Measurements from ENCODE around the gene MNT.
"Not testable (repeated sequence)": the region's sequence is repeated elsewhere in the genome, so short reads cannot be mapped to it uniquely, and the experiment has no call there.

MNT gene

DNA sequence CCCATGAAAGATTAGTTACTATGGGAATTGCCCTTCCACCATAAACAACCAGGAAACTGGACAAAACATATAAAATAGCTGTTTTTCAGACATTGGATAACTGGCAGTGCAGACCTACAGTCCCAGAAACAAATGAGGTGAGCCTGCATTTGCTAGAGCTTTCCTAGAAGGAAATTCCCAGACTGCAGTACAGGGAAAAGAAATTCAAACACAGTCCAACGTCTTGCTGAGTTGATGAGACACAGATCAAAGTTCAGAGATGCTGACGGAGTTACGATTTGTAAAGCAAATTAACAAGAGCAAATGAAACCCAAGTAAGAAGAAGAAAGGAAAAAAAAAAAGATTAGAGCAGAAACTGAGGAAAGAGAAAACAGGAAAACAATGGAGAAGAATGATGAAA is 41.3 kb upstream of the MNT start:
- peaks cover 55% of the 10 kb centered on the region for H3K36me3 ChIP-seq
- no peak overlapping the region for H3K27ac ChIP-seq
- H3K27me3 ChIP-seq (ENCODE audit: insufficient read depth, low read depth, severe bottlenecking): no peaks in the 10 kb centered on the region
- H3K9me3 ChIP-seq (ENCODE audit: severe bottlenecking): peaks cover 13% of the 10 kb centered on the region
- DNase-seq: no peak
- H3K4me3 ChIP-seq (ENCODE audit: low read depth, low read length): no peak overlapping the region
- TF ChIP-seq, protein P1, sequence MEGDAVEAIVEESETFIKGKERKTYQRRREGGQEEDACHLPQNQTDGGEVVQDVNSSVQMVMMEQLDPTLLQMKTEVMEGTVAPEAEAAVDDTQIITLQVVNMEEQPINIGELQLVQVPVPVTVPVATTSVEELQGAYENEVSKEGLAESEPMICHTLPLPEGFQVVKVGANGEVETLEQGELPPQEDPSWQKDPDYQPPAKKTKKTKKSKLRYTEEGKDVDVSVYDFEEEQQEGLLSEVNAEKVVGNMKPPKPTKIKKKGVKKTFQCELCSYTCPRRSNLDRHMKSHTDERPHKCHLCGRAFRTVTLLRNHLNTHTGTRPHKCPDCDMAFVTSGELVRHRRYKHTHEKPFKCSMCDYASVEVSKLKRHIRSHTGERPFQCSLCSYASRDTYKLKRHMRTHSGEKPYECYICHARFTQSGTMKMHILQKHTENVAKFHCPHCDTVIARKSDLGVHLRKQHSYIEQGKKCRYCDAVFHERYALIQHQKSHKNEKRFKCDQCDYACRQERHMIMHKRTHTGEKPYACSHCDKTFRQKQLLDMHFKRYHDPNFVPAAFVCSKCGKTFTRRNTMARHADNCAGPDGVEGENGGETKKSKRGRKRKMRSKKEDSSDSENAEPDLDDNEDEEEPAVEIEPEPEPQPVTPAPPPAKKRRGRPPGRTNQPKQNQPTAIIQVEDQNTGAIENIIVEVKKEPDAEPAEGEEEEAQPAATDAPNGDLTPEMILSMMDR (IDR thresholded peaks at IDR 0.05; ENCODE audit: low read depth, low read length): no peak

DNA sequence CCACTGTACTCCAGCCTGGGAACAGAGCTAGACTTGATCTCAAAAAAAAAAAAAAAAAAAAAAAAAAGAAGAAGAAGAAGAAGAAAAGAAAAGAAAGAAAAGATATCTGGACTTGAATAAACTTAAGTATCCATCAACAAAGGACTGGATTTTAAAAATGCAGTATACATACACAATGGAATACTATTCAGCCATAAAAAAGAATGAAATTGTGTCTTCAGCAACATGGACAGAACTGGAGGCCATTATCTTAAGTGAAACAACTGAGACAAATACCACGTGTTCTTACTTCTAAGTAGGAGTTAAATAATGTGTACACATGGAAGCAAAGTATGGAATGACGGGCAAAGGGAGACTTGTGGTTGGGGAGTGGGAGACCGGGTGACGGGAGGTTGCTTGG is 40.1 kb upstream of the MNT start:
- TF ChIP-seq, protein P1 (IDR thresholded peaks at IDR 0.05; ENCODE audit: low read depth, low read length): no peak
- DNase-seq: no peak

DNA sequence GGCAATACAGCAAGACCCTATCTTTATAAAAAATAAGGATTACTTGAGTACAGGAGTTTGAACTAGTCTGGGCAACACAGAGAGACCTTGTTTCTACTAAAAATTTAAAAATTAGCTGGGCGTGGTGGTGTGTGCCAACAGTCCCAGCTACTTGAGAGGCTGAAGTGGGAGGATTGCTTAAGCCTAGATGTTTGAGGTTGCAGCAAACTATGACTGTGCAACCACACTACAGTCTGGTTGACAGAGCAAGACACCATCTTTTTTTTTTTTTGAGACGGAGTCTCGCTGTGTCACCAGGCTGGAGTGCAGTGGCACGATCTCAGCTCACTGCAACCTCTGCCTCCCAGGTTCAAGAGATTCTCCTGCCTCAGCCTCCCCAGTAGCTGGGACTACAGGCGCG is 39.1 kb upstream of the MNT start:
- H3K4me3 ChIP-seq (ENCODE audit: low read depth, low read length); DNase-seq; H3K9me3 ChIP-seq (ENCODE audit: severe bottlenecking); H3K27ac ChIP-seq; H3K27me3 ChIP-seq (ENCODE audit: insufficient read depth, low read depth, severe bottlenecking): not testable (repeated sequence)
- H3K36me3 ChIP-seq: peaks cover 55% of the 10 kb centered on the region

More for the DNA sequence above, 40.1 kb upstream of the MNT start:
- H3K27me3 ChIP-seq (ENCODE audit: insufficient read depth, low read depth, severe bottlenecking): no peaks in the 10 kb centered on the region
- peaks cover 60% of the 10 kb centered on the region for H3K36me3 ChIP-seq
- H3K4me3 ChIP-seq (ENCODE audit: low read depth, low read length): no peak overlapping the region
- no peak overlapping the region for H3K27ac ChIP-seq
- peaks cover 7% of the 10 kb centered on the region for H3K9me3 ChIP-seq (ENCODE audit: severe bottlenecking)

DNA sequence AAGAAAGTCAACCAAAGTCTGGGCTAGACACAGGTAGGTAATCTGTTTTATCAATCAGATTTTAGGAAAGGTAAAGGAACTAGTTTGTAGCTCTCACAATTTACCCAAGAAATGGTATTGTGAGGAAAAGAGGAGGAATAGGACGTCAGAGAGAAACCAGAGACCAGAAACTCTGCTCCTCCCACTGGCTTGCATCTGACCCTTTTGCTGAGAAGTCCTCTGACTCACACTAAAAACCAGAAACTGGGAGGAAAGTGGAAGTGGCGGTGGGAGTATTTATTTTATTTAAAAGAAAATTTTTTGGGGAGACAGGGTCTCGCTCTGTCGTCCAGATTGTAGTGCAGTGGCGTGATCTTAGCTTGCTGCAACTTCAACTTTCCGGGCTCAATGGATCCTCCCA is 38.0 kb upstream of the MNT start:
- TF ChIP-seq, protein P1 (IDR thresholded peaks at IDR 0.05; ENCODE audit: low read depth, low read length): no peak
- Histone ChIP-seq H3K4me3 (ENCODE audit: low read depth, low read length) (no peak overlapping the region), H3K9me3 (ENCODE audit: severe bottlenecking) (no peaks in the 10 kb centered on the region), H3K27me3 (ENCODE audit: insufficient read depth, low read depth, severe bottlenecking) (no peaks in the 10 kb centered on the region), H3K27ac (no peak overlapping the region), H3K36me3 (peaks cover 60% of the 10 kb centered on the region)
- no peak for DNase-seq

DNA sequence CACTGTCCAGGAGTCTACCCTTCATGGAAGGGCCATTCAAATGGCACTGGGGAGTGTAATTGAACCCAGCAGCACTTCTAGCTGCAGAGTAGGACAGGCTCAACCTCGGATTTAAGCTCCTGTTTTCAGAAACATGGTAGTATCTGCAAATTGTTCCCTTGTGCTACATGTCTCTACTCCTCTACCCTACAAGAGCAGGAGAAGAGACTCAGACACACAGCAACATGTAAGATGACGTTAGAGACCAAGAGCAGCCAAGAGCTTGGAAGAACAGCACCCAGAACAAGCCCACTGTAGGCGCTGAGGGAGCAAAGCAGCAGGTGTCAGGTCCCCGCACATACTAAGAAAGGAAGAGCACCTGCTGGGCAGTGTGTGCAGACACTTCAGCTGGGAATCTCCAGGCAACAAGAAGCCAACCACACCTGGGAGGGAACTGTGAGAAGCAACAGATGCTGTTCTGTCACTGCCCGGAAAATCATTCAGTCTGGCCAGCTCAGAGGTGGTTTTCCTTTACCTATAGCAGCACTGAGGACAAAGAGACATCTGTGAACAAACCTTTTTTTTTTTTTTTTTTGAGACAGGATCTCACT is 35.6 kb upstream of the MNT start:
- TF ChIP-seq, protein P1 (IDR thresholded peaks at IDR 0.05; ENCODE audit: low read depth, low read length): no peak
- H3K27me3 ChIP-seq (ENCODE audit: insufficient read depth, low read depth, severe bottlenecking): no peaks in the 10 kb centered on the region
- H3K4me3 ChIP-seq (ENCODE audit: low read depth, low read length): no peak overlapping the region
- H3K36me3 ChIP-seq: peaks cover 71% of the 10 kb centered on the region
- DNase-seq: no peak
- no peak overlapping the region for H3K27ac ChIP-seq
- H3K9me3 ChIP-seq (ENCODE audit: severe bottlenecking): no peaks in the 10 kb centered on the region

DNA sequence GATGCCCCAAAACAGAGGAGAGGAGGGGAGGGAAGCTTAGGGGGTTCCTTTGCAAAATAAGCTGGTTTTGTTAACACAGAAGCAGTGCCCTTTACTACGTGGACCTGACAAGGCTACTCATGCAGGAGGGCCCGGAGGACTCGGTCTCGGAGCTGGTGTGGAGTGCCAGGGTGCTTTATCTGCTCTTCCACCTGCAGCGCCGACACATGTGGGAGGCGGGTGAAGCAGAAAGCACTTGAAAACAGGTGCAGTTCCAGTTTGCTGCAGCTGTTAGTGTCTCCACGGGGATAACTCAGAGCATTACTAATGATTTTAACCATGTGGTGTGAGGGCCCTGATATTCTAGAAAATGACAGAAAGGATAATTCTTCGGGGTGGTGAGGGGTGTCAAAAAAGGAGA is 35.0 kb upstream of the MNT start:
- TF ChIP-seq, protein P1 (IDR thresholded peaks at IDR 0.05; ENCODE audit: low read depth, low read length): no peak
- Histone ChIP-seq H3K36me3 (peaks cover 71% of the 10 kb centered on the region), H3K27me3 (ENCODE audit: insufficient read depth, low read depth, severe bottlenecking) (no peaks in the 10 kb centered on the region), H3K27ac (no peak overlapping the region), H3K4me3 (ENCODE audit: low read depth, low read length) (no peak overlapping the region), H3K9me3 (ENCODE audit: severe bottlenecking) (no peaks in the 10 kb centered on the region)
- DNase-seq: no peak
